HG02970 (cell line): ENCODE data around the gene FST.

Source experiments
- ATAC-seq: cut with Tn5 transposase; IDR thresholded peaks from one replicate; pipeline ENCODE4 v1.9.1; 2021; ENCODE audit warnings: mild to moderate bottlenecking, moderate library complexity, moderate number of reproducible peaks; ENCODE audit not compliant: unreplicated experiment, low FRiP score

Gene FST

DNA sequence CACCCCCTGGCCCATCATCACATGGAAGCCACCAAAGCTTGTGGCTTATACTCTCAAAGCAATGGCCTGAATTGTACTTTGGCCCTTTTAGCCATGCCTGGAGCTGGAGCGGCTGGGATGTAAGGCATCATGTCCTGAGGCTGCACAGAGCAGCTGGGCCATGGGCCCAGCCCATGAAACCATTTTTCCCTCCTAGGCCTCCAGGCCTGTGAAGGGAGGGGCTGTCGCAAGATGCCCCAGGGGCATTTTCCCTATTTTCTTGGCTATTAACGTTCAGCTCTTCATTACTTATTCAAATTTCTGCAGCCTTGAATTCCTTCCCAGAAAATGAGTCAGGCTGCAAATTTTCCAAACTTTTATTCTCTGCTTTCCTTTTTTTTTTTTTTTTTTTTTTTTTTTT lies 27.7 kb downstream of the FST start:
- no peak for ATAC-seq

DNA sequence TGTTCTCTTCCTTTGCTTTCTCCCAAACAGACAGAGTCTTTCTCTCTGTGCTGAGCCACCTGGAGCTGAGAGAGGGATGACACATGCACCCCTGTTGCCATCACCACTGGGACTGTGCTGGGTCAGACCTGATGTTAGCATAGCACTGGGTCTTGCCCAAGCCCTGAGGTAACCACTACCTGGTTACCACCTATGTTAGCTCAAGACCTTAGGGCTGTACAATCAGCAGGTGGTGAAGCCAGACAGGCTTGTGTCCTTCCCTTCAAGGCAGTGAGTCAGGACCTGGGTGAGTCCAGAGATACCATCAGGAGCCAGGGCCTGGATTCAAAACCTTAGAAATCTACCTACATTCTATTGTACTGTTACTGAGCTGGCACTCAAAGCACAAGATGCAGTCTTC lies 32.1 kb downstream of the FST start:
- no peak for ATAC-seq

GRCh38 chr5:53515988-53516387 lies 35.6 kb downstream of the FST start:
- no peak for ATAC-seq

GRCh38 chr5:53520813-53521212 lies 40.4 kb downstream of the FST start:
- no peak for ATAC-seq
